A673 (cell line): Measurements from ENCODE around the gene CTNNA2.

Experiments used
- CTCF ChIP-seq: fragments of 300-800, 200-600 bp; sonication (generic); conservative IDR thresholded peaks from 2 replicates; pipeline ENCODE4 v1.5.1; 2017; ENCODE audit warnings: low read depth, mild to moderate bottlenecking, antibody characterized with exemption, low read length, moderate library complexity, mixed read lengths
- EZH2 ChIP-seq: fragments of 200-600 bp; sonication (generic); IDR thresholded peaks from 2 replicates; pipeline ENCODE4 v1.6.1; 2017; ENCODE audit warnings: borderline replicate concordance, low read depth, mild to moderate bottlenecking, mixed read lengths, antibody characterized with exemption, low read length; ENCODE audit not compliant: poor library complexity, severe bottlenecking

GRCh38 chr2:79971807-79972206, 459.0 kb downstream of the CTNNA2 start:
- no peak for TF ChIP-seq CTCF
- no peak for TF ChIP-seq EZH2
